ENCODE data around the gene MACROH2A1.

MACROH2A1 gene

DNA sequence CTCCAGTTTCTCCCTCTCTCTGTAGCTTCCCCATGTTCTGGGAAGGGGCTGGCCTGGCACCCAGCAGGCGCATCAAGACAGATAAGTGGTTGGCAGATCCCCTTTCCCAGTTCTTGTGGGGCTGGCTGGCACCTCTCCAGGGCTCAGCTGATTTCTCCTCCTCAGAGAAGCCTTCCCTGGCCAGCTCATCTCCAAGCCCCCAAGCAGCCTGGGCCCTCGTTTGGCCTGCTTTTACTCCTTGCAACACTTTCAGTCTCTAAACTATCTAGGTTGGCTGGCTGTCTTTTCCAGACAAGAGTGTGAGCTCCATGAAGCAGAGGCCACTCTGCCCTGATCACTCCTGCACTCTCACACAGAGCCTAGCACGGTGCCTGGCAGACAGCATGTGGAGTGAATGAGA is 13.5 kb downstream of the MACROH2A1 start:
- TF ChIP-seq GABPA (IDR thresholded peaks at IDR 0.05; ENCODE audit: low read depth) (no peak), SPI1 (IDR thresholded peaks at IDR 0.05; ENCODE audit: borderline replicate concordance, low read depth) (no peak)
- TF ChIP-seq, protein P1, sequence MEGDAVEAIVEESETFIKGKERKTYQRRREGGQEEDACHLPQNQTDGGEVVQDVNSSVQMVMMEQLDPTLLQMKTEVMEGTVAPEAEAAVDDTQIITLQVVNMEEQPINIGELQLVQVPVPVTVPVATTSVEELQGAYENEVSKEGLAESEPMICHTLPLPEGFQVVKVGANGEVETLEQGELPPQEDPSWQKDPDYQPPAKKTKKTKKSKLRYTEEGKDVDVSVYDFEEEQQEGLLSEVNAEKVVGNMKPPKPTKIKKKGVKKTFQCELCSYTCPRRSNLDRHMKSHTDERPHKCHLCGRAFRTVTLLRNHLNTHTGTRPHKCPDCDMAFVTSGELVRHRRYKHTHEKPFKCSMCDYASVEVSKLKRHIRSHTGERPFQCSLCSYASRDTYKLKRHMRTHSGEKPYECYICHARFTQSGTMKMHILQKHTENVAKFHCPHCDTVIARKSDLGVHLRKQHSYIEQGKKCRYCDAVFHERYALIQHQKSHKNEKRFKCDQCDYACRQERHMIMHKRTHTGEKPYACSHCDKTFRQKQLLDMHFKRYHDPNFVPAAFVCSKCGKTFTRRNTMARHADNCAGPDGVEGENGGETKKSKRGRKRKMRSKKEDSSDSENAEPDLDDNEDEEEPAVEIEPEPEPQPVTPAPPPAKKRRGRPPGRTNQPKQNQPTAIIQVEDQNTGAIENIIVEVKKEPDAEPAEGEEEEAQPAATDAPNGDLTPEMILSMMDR (IDR thresholded peaks at IDR 0.05; ENCODE audit: insufficient read depth, low read length), result no peak
- TF ChIP-seq, protein P2, sequence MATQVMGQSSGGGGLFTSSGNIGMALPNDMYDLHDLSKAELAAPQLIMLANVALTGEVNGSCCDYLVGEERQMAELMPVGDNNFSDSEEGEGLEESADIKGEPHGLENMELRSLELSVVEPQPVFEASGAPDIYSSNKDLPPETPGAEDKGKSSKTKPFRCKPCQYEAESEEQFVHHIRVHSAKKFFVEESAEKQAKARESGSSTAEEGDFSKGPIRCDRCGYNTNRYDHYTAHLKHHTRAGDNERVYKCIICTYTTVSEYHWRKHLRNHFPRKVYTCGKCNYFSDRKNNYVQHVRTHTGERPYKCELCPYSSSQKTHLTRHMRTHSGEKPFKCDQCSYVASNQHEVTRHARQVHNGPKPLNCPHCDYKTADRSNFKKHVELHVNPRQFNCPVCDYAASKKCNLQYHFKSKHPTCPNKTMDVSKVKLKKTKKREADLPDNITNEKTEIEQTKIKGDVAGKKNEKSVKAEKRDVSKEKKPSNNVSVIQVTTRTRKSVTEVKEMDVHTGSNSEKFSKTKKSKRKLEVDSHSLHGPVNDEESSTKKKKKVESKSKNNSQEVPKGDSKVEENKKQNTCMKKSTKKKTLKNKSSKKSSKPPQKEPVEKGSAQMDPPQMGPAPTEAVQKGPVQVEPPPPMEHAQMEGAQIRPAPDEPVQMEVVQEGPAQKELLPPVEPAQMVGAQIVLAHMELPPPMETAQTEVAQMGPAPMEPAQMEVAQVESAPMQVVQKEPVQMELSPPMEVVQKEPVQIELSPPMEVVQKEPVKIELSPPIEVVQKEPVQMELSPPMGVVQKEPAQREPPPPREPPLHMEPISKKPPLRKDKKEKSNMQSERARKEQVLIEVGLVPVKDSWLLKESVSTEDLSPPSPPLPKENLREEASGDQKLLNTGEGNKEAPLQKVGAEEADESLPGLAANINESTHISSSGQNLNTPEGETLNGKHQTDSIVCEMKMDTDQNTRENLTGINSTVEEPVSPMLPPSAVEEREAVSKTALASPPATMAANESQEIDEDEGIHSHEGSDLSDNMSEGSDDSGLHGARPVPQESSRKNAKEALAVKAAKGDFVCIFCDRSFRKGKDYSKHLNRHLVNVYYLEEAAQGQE (IDR thresholded peaks at IDR 0.05; ENCODE audit: insufficient replicate concordance, low read depth), result no peak
- no peak overlapping the region for H3K4me3 ChIP-seq (replicated peaks; ENCODE audit: insufficient read depth, low read length)
- H3K27me3 ChIP-seq (ENCODE audit: insufficient read depth, poor library complexity, severe bottlenecking), result no peaks in the 10 kb centered on the region
- no peak overlapping the region for H3K27ac ChIP-seq (replicated peaks)
- DNase-seq (ENCODE audit: low read depth in 1 of 2, low spot score in 1 of 2), result no peak

DNA sequence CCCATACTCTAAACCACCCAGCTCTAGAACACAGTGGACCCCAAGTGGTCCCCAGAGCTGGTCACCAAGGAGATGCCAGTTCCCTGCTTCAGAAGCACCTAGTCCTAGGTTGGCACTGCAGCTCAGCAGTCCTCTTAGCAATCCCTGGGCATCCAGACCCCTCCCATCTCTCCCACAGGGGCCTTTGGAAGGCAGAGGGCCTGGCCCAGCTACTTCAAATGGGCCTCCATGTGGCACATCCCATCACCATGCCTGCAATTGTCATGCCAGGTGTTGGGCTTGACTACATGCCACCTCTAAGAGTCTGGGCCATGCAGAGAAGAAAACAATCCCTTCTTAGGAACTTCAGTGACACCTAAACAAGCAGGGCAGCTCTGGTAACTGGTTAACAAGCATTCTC is 14.1 kb downstream of the MACROH2A1 start:
- Histone ChIP-seq H3K27me3 (ENCODE audit: insufficient read depth, poor library complexity, severe bottlenecking) (no peaks in the 10 kb centered on the region), H3K27ac (replicated peaks) (no peak overlapping the region), H3K4me3 (replicated peaks; ENCODE audit: insufficient read depth, low read length) (no peak overlapping the region)
- DNase-seq (ENCODE audit: low read depth in 1 of 2, low spot score in 1 of 2), result no peak
- TF ChIP-seq GABPA (IDR thresholded peaks at IDR 0.05; ENCODE audit: low read depth) (no peak), POLR2AphosphoS5 (IDR thresholded peaks at IDR 0.05; ENCODE audit: low read depth) (no peak), SPI1 (IDR thresholded peaks at IDR 0.05; ENCODE audit: borderline replicate concordance, low read depth) (no peak)
- TF ChIP-seq, protein P1 (IDR thresholded peaks at IDR 0.05; ENCODE audit: insufficient read depth, low read length), result no peak
- TF ChIP-seq, protein P2 (IDR thresholded peaks at IDR 0.05; ENCODE audit: insufficient replicate concordance, low read depth), result no peak

DNA sequence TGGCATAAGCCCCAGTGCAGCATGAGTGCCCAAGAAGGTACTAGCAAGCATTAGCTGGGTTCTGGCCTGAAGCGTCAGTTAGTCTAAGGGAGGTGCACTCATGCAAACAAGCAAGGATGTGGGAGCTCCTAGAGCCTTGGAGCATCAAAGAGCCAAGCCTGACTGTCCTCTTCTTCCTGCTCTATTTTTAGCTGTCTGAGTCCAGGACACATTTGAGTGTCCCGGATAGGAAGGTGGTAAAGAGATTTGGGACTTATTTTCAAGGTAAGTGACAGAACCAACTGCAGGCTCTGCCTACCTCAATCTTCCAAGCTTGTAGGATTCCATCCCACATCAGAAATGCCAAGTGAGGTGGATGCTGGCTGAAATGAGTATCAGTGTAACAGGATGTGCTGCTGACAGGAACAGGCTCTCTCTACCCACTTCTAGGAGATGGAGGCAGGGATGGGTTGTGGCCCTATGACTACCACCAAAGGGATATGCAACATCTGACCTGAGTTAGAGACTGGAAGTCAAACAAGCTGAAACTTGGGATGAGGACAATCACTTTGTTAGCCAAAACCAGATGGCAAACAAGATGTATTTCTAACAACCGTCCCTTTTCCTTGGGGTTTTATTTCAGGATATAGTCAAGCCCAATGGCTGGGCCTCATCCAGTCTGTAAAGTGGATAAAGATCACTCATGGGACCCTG is 15.1 kb downstream of the MACROH2A1 start:
- DNase-seq (ENCODE audit: low read depth in 1 of 2, low spot score in 1 of 2), result no peak
- Histone ChIP-seq H3K4me3 (replicated peaks; ENCODE audit: insufficient read depth, low read length) (no peak overlapping the region), H3K27ac (replicated peaks) (no peak overlapping the region), H3K27me3 (ENCODE audit: insufficient read depth, poor library complexity, severe bottlenecking) (no peaks in the 10 kb centered on the region)
- TF ChIP-seq, protein P2 (IDR thresholded peaks at IDR 0.05; ENCODE audit: insufficient replicate concordance, low read depth), result no peak
- TF ChIP-seq GABPA (IDR thresholded peaks at IDR 0.05; ENCODE audit: low read depth) (no peak), POLR2AphosphoS5 (IDR thresholded peaks at IDR 0.05; ENCODE audit: low read depth) (no peak), SPI1 (IDR thresholded peaks at IDR 0.05; ENCODE audit: borderline replicate concordance, low read depth) (no peak)
- TF ChIP-seq, protein P1 (IDR thresholded peaks at IDR 0.05; ENCODE audit: insufficient read depth, low read length), result no peak
